A549 (cell line): Measurements from ENCODE around the gene WDR72. TPM values are rescaled to one million over a fixed set of nuclear protein-coding genes. Genes with fewer than 3 reads are reported as not detected.
A peak's percentile ranks its signal among the peaks of the same experiment; 100 is the strongest.

Experiments
- ATAC-seq, 2 experiments: fragments of 200-7000 bp in 1 of 2; fragments of >200 bp in 1 of 2; cut with Nextera tagmentation in 1 of 2; cut with Tn5 transposase in 1 of 2; 3 replicates each; pipeline versions ENCODE4 v1.8.0 to v1.9.1; 2018 to 2020; ENCODE audit warnings: mild to moderate bottlenecking in 1 of 2, moderate library complexity in 1 of 2
- CTCF ChIA-PET: fragments of 300-600 bp; sonication (Branson Sonifier 250); formaldehyde crosslinking; extraction: SDS; loops from one replicate; lab custom pipeline; 2021; ENCODE audit warnings: antibody characterized with exemption, inconsistent platforms; lab: Yijun Ruan, JAX
- POLR2A ChIA-PET: fragments of 350-600 bp; formaldehyde crosslinking; extraction: SDS; loops from one replicate; lab custom pipeline; 2021; ENCODE audit warnings: antibody characterized with exemption, inconsistent platforms; lab: Yijun Ruan, JAX
- DNase-seq, 2 experiments: peaks; one replicate each; pipeline versions ENCODE4 v3.0.0 to v3.0.0-alpha.2; 2011 to 2016; ENCODE audit warnings: low read depth in 1 of 2, low spot score in 1 of 2
- FAIRE-seq: peaks from 2 replicates; lab custom pipeline; 2011; peaks lifted over from hg19 to GRCh38; lab: Jason Lieb, UNC
- H3K27ac ChIP-seq, 2 experiments: fragments of >200 bp; sonication (Bioruptor Twin); formaldehyde crosslinking; 3 replicates each; pipeline ENCODE4 v1.5.1; 2016 to 2017
- H3K4me1 ChIP-seq: fragments of >200 bp; sonication (Bioruptor Twin); formaldehyde crosslinking; 3 replicates; pipeline ENCODE4 v1.6.1; 2016
- H3K4me2 ChIP-seq: fragments of >200 bp; sonication (Bioruptor Twin); formaldehyde crosslinking; 3 replicates; pipeline ENCODE4 v1.6.1; 2016
- H3K4me3 ChIP-seq: fragments of >200 bp; sonication (Bioruptor Twin); formaldehyde crosslinking; 3 replicates; pipeline ENCODE4 v1.5.1; 2016
- H3K9me3 ChIP-seq: fragments of >200 bp; sonication (Bioruptor Twin); formaldehyde crosslinking; 3 replicates; pipeline ENCODE4 v1.6.1; 2016
- ATOH8 ChIP-seq: fragments of 250-450 bp; sonication (Bioruptor Pico); IDR thresholded peaks from 2 replicates; pipeline ENCODE4 v1.5.0; 2020; ENCODE audit warnings: low read depth, mild to moderate bottlenecking, moderate library complexity
- CBX2 ChIP-seq: fragments of 200-600 bp; sonication (generic); IDR thresholded peaks from 2 replicates; pipeline ENCODE4 v1.6.1; 2016; ENCODE audit warnings: low read depth, mild to moderate bottlenecking, borderline replicate concordance
- EHF ChIP-seq: fragments of 250-450 bp; sonication (Bioruptor Pico); IDR thresholded peaks from 2 replicates; pipeline ENCODE4 v1.5.0; 2020; ENCODE audit warnings: mild to moderate bottlenecking
- EHMT2 ChIP-seq: fragments of 200-600 bp; sonication (generic); IDR thresholded peaks from 2 replicates; pipeline ENCODE4 v1.6.1; 2016; ENCODE audit warnings: antibody characterized with exemption, low read depth, mild to moderate bottlenecking, moderate library complexity
- EP300 ChIP-seq, 2 experiments: fragments of >200 bp; sonication (Bioruptor Twin); formaldehyde crosslinking; IDR thresholded peaks; 2 replicates in 1 of 2; 3 replicates in 1 of 2; pipeline ENCODE4 v1.6.1; 2016 to 2017
- FOSB ChIP-seq: fragments of 250-450 bp; sonication (Bioruptor Pico); IDR thresholded peaks from 2 replicates; pipeline ENCODE4 v1.5.0; 2020; ENCODE audit warnings: mild to moderate bottlenecking, moderate library complexity
- FOSL2 ChIP-seq, 2 experiments: fragments of 450-650 bp in 1 of 2; fragments of >200 bp in 1 of 2; sonication (Bioruptor Twin) in 1 of 2; formaldehyde crosslinking; IDR thresholded peaks; 2 replicates each; pipeline versions ENCODE4 v1.5.0 to v1.6.1; 2016 to 2020; ENCODE audit warnings: mild to moderate bottlenecking in 1 of 2, moderate library complexity in 1 of 2
- GATA3 ChIP-seq: IDR thresholded peaks from 2 replicates; pipeline ENCODE4 v1.6.1; 2012; ENCODE audit warnings: borderline replicate concordance
- HEYL ChIP-seq: fragments of 250-450 bp; sonication (Bioruptor Pico); IDR thresholded peaks from 2 replicates; pipeline ENCODE4 v1.8.0; 2021; ENCODE audit warnings: mild to moderate bottlenecking, moderate library complexity
- HOXA7 ChIP-seq: fragments of 250-450 bp; sonication (Bioruptor Pico); IDR thresholded peaks from 2 replicates; pipeline ENCODE4 v1.5.0; 2020; ENCODE audit warnings: mild to moderate bottlenecking, moderate library complexity
- HOXB13 ChIP-seq: fragments of 250-450 bp; sonication (Bioruptor Pico); IDR thresholded peaks from 2 replicates; pipeline ENCODE4 v1.5.0; 2020; ENCODE audit warnings: low read depth, mild to moderate bottlenecking, moderate library complexity
- HOXB5 ChIP-seq: fragments of 250-450 bp; sonication (Bioruptor Pico); IDR thresholded peaks from 2 replicates; pipeline ENCODE4 v1.5.0; 2020; ENCODE audit warnings: mild to moderate bottlenecking, moderate library complexity
- MAFK ChIP-seq: fragments of 450-650 bp; IDR thresholded peaks from 2 replicates; pipeline ENCODE4 v1.6.1; 2014; ENCODE audit not compliant: partially characterized antibody
- NFE2L2 ChIP-seq: fragments of 150-350 bp; conservative IDR thresholded peaks from 2 replicates; pipeline ENCODE4 v1.6.1; 2014; ENCODE audit warnings: low read length
- RCOR1 ChIP-seq: fragments of 150-350 bp; IDR thresholded peaks from 2 replicates; pipeline ENCODE4 v1.6.1; 2014; ENCODE audit warnings: antibody characterized with exemption, low read length, low read depth
- REST ChIP-seq: fragments of 200-600 bp; sonication (generic); IDR thresholded peaks from 2 replicates; pipeline ENCODE4 v1.6.1; 2016; ENCODE audit warnings: antibody characterized with exemption, mild to moderate bottlenecking, moderate library complexity
- SMC3 ChIP-seq: fragments of >200 bp; sonication (Bioruptor Twin); formaldehyde crosslinking; IDR thresholded peaks from 3 replicates; pipeline ENCODE4 v1.6.1; 2018; ENCODE audit warnings: inconsistent platforms
- TP53 ChIP-seq: fragments of 250-450 bp; sonication (Bioruptor Pico); IDR thresholded peaks from 2 replicates; pipeline ENCODE4 v1.5.0; 2021; ENCODE audit warnings: mild to moderate bottlenecking, moderate library complexity
- ZNF302 ChIP-seq: fragments of 250-450 bp; sonication (Bioruptor Pico); IDR thresholded peaks from 2 replicates; pipeline ENCODE4 v1.9.0; 2021; ENCODE audit warnings: inconsistent platforms, mild to moderate bottlenecking, moderate library complexity
- WGBS: methylation state at CpG from one replicate; pipeline ENCODE4 v1.1.6; 2017; ENCODE audit errors: missing lambda C conversion rate; 5-methylcytosine and 5-hydroxymethylcytosine counted together
- polyA plus RNA-seq, 4 experiments: library from polyadenylated mRNA; depleted of rRNA in 3 of 4; stranded (reverse); fragments of >200 nt; fragmentation: RNase III in 1 of 4; extraction: RNeasy Plus Mini Kit Qiagen cat#74134 plus additional on column Dnase treatment in 1 of 4; gene quantifications; 2 replicates in 3 of 4; 3 replicates in 1 of 4; pipeline ENCODE4 v1.2.3, GENCODE V29; 2011 to 2017
- TF ChIP-seq, protein P1 (sequence below): fragments of >200 bp; sonication (Bioruptor Twin); formaldehyde crosslinking; IDR thresholded peaks from 2 replicates; pipeline ENCODE4 v1.6.1; 2016
- TF ChIP-seq, protein P2 (sequence below): fragments of 450-650 bp; IDR thresholded peaks from 2 replicates; pipeline ENCODE4 v1.6.1; 2014; ENCODE audit warnings: antibody characterized with exemption

The WDR72 gene
- polyA plus RNA-seq, 2 of the 4 experiments (the other 2 are of a cell fraction): 12.0 to 28.5 TPM

DNA sequence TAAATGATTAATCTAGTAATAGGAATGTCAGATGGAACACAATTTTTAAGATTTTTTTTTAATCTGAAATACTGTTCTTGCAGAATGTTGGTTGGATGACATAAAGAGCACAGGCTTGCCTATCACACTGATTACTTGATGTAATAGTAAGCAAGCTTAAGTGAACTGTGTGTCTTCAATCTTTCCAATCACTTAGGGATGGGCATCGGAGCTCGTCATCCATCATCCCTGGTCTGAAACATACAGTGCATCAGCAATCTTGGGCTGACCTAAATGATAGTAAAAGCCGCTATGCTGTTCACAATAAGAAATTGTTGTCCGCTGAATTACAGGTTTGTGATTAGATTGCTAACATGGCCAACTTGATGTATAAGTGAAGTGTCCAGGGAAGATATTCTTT is 195.8 kb downstream of the WDR72 start (continued):
- TF ChIP-seq REST (no peak), RCOR1 (no peak), GATA3 (no peak)
- TF ChIP-seq, protein P1, sequence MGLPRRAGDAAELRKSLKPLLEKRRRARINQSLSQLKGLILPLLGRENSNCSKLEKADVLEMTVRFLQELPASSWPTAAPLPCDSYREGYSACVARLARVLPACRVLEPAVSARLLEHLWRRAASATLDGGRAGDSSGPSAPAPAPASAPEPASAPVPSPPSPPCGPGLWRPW: no peak

- 46% methylated on average over 7 of the region's 7 CpGs for WGBS
- Histone ChIP-seq H3K4me2 (peak overlapping the region; percentile 55), H3K4me1 (peaks cover 35% of the 10 kb centered on the region), H3K4me3 (no peak overlapping the region), H3K9me3 (no peaks in the 10 kb centered on the region), H3K27ac (peak overlapping the region in 1 of 2 experiments; percentile 49; a peak in 4 of 6 replicates)
- ChIA-PET POLR2A (no interaction called here), CTCF (interaction anchor here (1.1 kb wide), 1 partner anchor 10 kb away, joined by 5 read pairs; no protein-coding TSS in a partner anchor)
- FAIRE-seq (peak; percentile 18), DNase-seq (peak in 1 of 2 experiments; percentile 9), ATAC-seq (no peak)
- TF ChIP-seq MAFK: no peak
These were observed 199.8 kb downstream of the WDR72 start for GRCh38 chr15:53559364-53560277.

- H3K27ac ChIP-seq: no peak overlapping the region
- H3K4me1 ChIP-seq: peaks cover 35% of the 10 kb centered on the region
- DNase-seq (no peak), ATAC-seq (no peak), FAIRE-seq (no peak)
- no peak overlapping the region for H3K4me2 ChIP-seq
- H3K4me3 ChIP-seq: no peak overlapping the region
- CTCF ChIA-PET: interaction anchor here (0.7 kb wide), 1 partner anchor 173 kb away, joined by 3 read pairs; no protein-coding TSS in a partner anchor
- no peaks in the 10 kb centered on the region for H3K9me3 ChIP-seq
- 52% methylated on average over 1 of the region's 1 CpG for WGBS
- POLR2A ChIA-PET: no interaction called here
- TF ChIP-seq TP53 (CRISPR knock-in tag): no peak
- TF ChIP-seq, protein P2, sequence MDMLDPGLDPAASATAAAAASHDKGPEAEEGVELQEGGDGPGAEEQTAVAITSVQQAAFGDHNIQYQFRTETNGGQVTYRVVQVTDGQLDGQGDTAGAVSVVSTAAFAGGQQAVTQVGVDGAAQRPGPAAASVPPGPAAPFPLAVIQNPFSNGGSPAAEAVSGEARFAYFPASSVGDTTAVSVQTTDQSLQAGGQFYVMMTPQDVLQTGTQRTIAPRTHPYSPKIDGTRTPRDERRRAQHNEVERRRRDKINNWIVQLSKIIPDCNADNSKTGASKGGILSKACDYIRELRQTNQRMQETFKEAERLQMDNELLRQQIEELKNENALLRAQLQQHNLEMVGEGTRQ: no peak
- TF ChIP-seq MAFK: peak; percentile 81
- no peak for TF ChIP-seq EP300 (IDR thresholded peaks at IDR 0.05)
These were observed 201.1 kb downstream of the WDR72 start for GRCh38 chr15:53558384-53558783.

GRCh38 chr15:53555226-53555625 is 204.2 kb downstream of the WDR72 start:
- DNase-seq: no peak
- Histone ChIP-seq H3K4me1 (peaks cover 19% of the 10 kb centered on the region), H3K4me3 (no peak overlapping the region), H3K27ac (no peak overlapping the region), H3K9me3 (no peaks in the 10 kb centered on the region), H3K4me2 (no peak overlapping the region)
- no peak for FAIRE-seq
- 81% methylated on average over 7 of the region's 7 CpGs for WGBS
- ChIA-PET POLR2A (no interaction called here), CTCF (no interaction called here)
- ATAC-seq: no peak
- TF ChIP-seq HOXA7 (CRISPR knock-in tag) (no peak), EHMT2 (no peak), ZNF302 (CRISPR knock-in tag) (no peak), HEYL (CRISPR knock-in tag) (no peak), EHF (no peak), FOSL2 (IDR thresholded peaks at IDR 0.05) (no peak), FOSL2 (CRISPR knock-in tag; IDR thresholded peaks at IDR 0.05) (no peak), FOSB (CRISPR knock-in tag) (no peak), HOXB13 (CRISPR knock-in tag) (no peak), ATOH8 (CRISPR knock-in tag) (no peak), SMC3 (no peak), NFE2L2 (no peak), MAFK (no peak), CBX2 (no peak), HOXB5 (CRISPR knock-in tag) (no peak)
- TF ChIP-seq, protein P2: no peak
